A549 (cell line): ENCODE measurements around the gene ACP3. TPM values are rescaled to one million over a fixed set of nuclear protein-coding genes. Genes with fewer than 3 reads are reported as not detected.

ENCODE experiments used
- ATAC-seq, 2 experiments: fragments of 200-7000 bp in 1 of 2; fragments of >200 bp in 1 of 2; cut with Nextera tagmentation in 1 of 2; cut with Tn5 transposase in 1 of 2; 3 replicates each; pipeline versions ENCODE4 v1.8.0 to v1.9.1; 2018 to 2020; ENCODE audit warnings: mild to moderate bottlenecking in 1 of 2, moderate library complexity in 1 of 2
- CTCF ChIA-PET: fragments of 300-600 bp; sonication (Branson Sonifier 250); formaldehyde crosslinking; extraction: SDS; loops from one replicate; lab custom pipeline; 2021; ENCODE audit warnings: antibody characterized with exemption, inconsistent platforms; lab: Yijun Ruan, JAX
- POLR2A ChIA-PET: fragments of 350-600 bp; formaldehyde crosslinking; extraction: SDS; loops from one replicate; lab custom pipeline; 2021; ENCODE audit warnings: antibody characterized with exemption, inconsistent platforms; lab: Yijun Ruan, JAX
- DNase-seq, 2 experiments: peaks; one replicate each; pipeline versions ENCODE4 v3.0.0 to v3.0.0-alpha.2; 2011 to 2016; ENCODE audit warnings: low read depth in 1 of 2, low spot score in 1 of 2
- FAIRE-seq: peaks from 2 replicates; lab custom pipeline; 2011; peaks lifted over from hg19 to GRCh38; lab: Jason Lieb, UNC
- H3K27ac ChIP-seq, 2 experiments: fragments of >200 bp; sonication (Bioruptor Twin); formaldehyde crosslinking; 3 replicates each; pipeline ENCODE4 v1.5.1; 2016 to 2017
- H3K4me1 ChIP-seq: fragments of >200 bp; sonication (Bioruptor Twin); formaldehyde crosslinking; 3 replicates; pipeline ENCODE4 v1.6.1; 2016
- H3K4me2 ChIP-seq: fragments of >200 bp; sonication (Bioruptor Twin); formaldehyde crosslinking; 3 replicates; pipeline ENCODE4 v1.6.1; 2016
- H3K4me3 ChIP-seq: fragments of >200 bp; sonication (Bioruptor Twin); formaldehyde crosslinking; 3 replicates; pipeline ENCODE4 v1.5.1; 2016
- H3K9me3 ChIP-seq: fragments of >200 bp; sonication (Bioruptor Twin); formaldehyde crosslinking; 3 replicates; pipeline ENCODE4 v1.6.1; 2016
- CBX2 ChIP-seq: fragments of 200-600 bp; sonication (generic); IDR thresholded peaks from 2 replicates; pipeline ENCODE4 v1.6.1; 2016; ENCODE audit warnings: low read depth, mild to moderate bottlenecking, borderline replicate concordance
- CEBPB ChIP-seq, 2 experiments: fragments of >200 bp in 1 of 2; sonication (Bioruptor Twin) in 1 of 2; formaldehyde crosslinking in 1 of 2; IDR thresholded peaks; 2 replicates each; pipeline ENCODE4 v1.6.1; 2012 to 2016
- CHD2 ChIP-seq: fragments of 150-350 bp; IDR thresholded peaks from 2 replicates; pipeline ENCODE4 v1.6.1; 2014; ENCODE audit warnings: low read length; ENCODE audit not compliant: partially characterized antibody
- CHD4 ChIP-seq: fragments of 200-600 bp; sonication (generic); IDR thresholded peaks from 2 replicates; pipeline ENCODE4 v1.6.1; 2016; ENCODE audit warnings: antibody characterized with exemption, mild to moderate bottlenecking, borderline replicate concordance
- EHMT2 ChIP-seq: fragments of 200-600 bp; sonication (generic); IDR thresholded peaks from 2 replicates; pipeline ENCODE4 v1.6.1; 2016; ENCODE audit warnings: antibody characterized with exemption, low read depth, mild to moderate bottlenecking, moderate library complexity
- EP300 ChIP-seq, 2 experiments: fragments of >200 bp; sonication (Bioruptor Twin); formaldehyde crosslinking; IDR thresholded peaks; 2 replicates in 1 of 2; 3 replicates in 1 of 2; pipeline ENCODE4 v1.6.1; 2016 to 2017
- ESRRA ChIP-seq: fragments of 150-350 bp; IDR thresholded peaks from 2 replicates; pipeline ENCODE4 v1.6.1; 2014; ENCODE audit warnings: mild to moderate bottlenecking, low read length, borderline replicate concordance
- FOSB ChIP-seq: fragments of 250-450 bp; sonication (Bioruptor Pico); IDR thresholded peaks from 2 replicates; pipeline ENCODE4 v1.5.0; 2020; ENCODE audit warnings: mild to moderate bottlenecking, moderate library complexity
- FOSL2 ChIP-seq, 2 experiments: fragments of 450-650 bp in 1 of 2; fragments of >200 bp in 1 of 2; sonication (Bioruptor Twin) in 1 of 2; formaldehyde crosslinking; IDR thresholded peaks; 2 replicates each; pipeline versions ENCODE4 v1.5.0 to v1.6.1; 2016 to 2020; ENCODE audit warnings: mild to moderate bottlenecking in 1 of 2, moderate library complexity in 1 of 2
- GATA3 ChIP-seq: IDR thresholded peaks from 2 replicates; pipeline ENCODE4 v1.6.1; 2012; ENCODE audit warnings: borderline replicate concordance
- HDAC2 ChIP-seq: fragments of 200-600 bp; sonication (generic); IDR thresholded peaks from 2 replicates; pipeline ENCODE4 v1.6.1; 2016
- HEYL ChIP-seq: fragments of 250-450 bp; sonication (Bioruptor Pico); IDR thresholded peaks from 2 replicates; pipeline ENCODE4 v1.8.0; 2021; ENCODE audit warnings: mild to moderate bottlenecking, moderate library complexity
- JUN ChIP-seq, 2 experiments: fragments of >200 bp; sonication (Bioruptor Twin); formaldehyde crosslinking; IDR thresholded peaks; 2 replicates in 1 of 2; 3 replicates in 1 of 2; pipeline ENCODE4 v1.6.1; 2016 to 2017
- JUNB ChIP-seq: fragments of >200 bp; sonication (Bioruptor Twin); formaldehyde crosslinking; IDR thresholded peaks from 2 replicates; pipeline ENCODE4 v1.6.1; 2016
- KDM5A ChIP-seq: fragments of 200-600 bp; sonication (generic); IDR thresholded peaks from 2 replicates; pipeline ENCODE4 v1.6.1; 2016; ENCODE audit warnings: antibody characterized with exemption, mild to moderate bottlenecking
- MAFK ChIP-seq: fragments of 450-650 bp; IDR thresholded peaks from 2 replicates; pipeline ENCODE4 v1.6.1; 2014; ENCODE audit not compliant: partially characterized antibody
- MAZ ChIP-seq: fragments of 150-350 bp; IDR thresholded peaks from 2 replicates; pipeline ENCODE4 v1.6.1; 2014; ENCODE audit warnings: antibody characterized with exemption, low read depth, low read length, borderline replicate concordance
- NR3C1 ChIP-seq: fragments of >200 bp; sonication (Bioruptor Twin); formaldehyde crosslinking; IDR thresholded peaks from 3 replicates; pipeline ENCODE4 v1.6.1; 2017
- POLR2A ChIP-seq: IDR thresholded peaks from 2 replicates; pipeline ENCODE4 v1.6.1; 2012; ENCODE audit warnings: mild to moderate bottlenecking, low read length
- RNF2 ChIP-seq: fragments of 200-600 bp; sonication (generic); IDR thresholded peaks from 2 replicates; pipeline ENCODE4 v1.6.1; 2016; ENCODE audit warnings: low read depth, mild to moderate bottlenecking, antibody characterized with exemption, moderate library complexity, borderline replicate concordance
- SMC3 ChIP-seq: fragments of >200 bp; sonication (Bioruptor Twin); formaldehyde crosslinking; IDR thresholded peaks from 3 replicates; pipeline ENCODE4 v1.6.1; 2018; ENCODE audit warnings: inconsistent platforms
- TFCP2L1 ChIP-seq: fragments of 250-450 bp; sonication (Bioruptor Pico); IDR thresholded peaks from 2 replicates; pipeline ENCODE4 v1.5.0; 2021; ENCODE audit warnings: mild to moderate bottlenecking
- TP53 ChIP-seq: fragments of 250-450 bp; sonication (Bioruptor Pico); IDR thresholded peaks from 2 replicates; pipeline ENCODE4 v1.5.0; 2021; ENCODE audit warnings: mild to moderate bottlenecking, moderate library complexity
- ZC3H11A ChIP-seq: fragments of 450-650 bp; IDR thresholded peaks from 2 replicates; pipeline ENCODE4 v1.6.1; 2014; ENCODE audit warnings: antibody characterized with exemption, mild to moderate bottlenecking
- WGBS: methylation state at CpG from one replicate; pipeline ENCODE4 v1.1.6; 2017; ENCODE audit errors: missing lambda C conversion rate; 5-methylcytosine and 5-hydroxymethylcytosine counted together
- polyA plus RNA-seq, 4 experiments: library from polyadenylated mRNA; depleted of rRNA in 3 of 4; stranded (reverse); fragments of >200 nt; fragmentation: RNase III in 1 of 4; extraction: RNeasy Plus Mini Kit Qiagen cat#74134 plus additional on column Dnase treatment in 1 of 4; gene quantifications; 2 replicates in 3 of 4; 3 replicates in 1 of 4; pipeline ENCODE4 v1.2.3, GENCODE V29; 2011 to 2017
- TF ChIP-seq, protein P1 (sequence below): fragments of 250-450 bp; sonication (Bioruptor Pico); IDR thresholded peaks from 2 replicates; pipeline ENCODE4 v1.5.0; 2021; ENCODE audit warnings: mild to moderate bottlenecking, moderate library complexity, borderline replicate concordance
- TF ChIP-seq, protein P2 (sequence below): fragments of >200 bp; sonication (Bioruptor Twin); formaldehyde crosslinking; IDR thresholded peaks from 3 replicates; pipeline ENCODE4 v1.5.1; 2016
- TF ChIP-seq, protein P3 (sequence below): IDR thresholded peaks from 2 replicates; pipeline ENCODE4 v1.6.1; 2012
- TF ChIP-seq, protein P4 (sequence below): fragments of >200 bp; sonication (Bioruptor Twin); formaldehyde crosslinking; IDR thresholded peaks from 3 replicates; pipeline ENCODE4 v1.6.1; 2016
- TF ChIP-seq, protein P5 (sequence below): IDR thresholded peaks from 2 replicates; pipeline ENCODE4 v1.6.1; 2012

ACP3 gene
- polyA plus RNA-seq, 2 of the 4 experiments (the other 2 are of a cell fraction) = 0.09 to 0.19 TPM

DNA sequence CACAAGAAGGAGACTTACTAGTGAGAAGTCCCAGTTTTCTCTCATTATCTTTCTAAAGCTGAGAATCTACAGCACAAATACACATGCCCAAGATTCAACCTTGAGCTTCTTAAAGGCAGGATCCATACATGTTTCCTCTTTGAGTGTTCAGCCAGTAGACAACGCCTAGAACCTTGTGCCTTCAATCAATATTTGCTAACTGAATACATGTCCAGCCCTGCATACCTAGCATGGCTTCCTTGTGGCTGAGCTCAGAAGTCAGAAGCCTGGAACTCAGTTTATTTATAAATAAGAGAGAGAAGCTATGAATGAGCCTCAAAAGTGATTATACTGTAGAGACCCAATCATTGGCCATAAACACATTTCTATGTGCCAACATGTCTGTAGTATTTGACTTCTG, 43.5 kb downstream of the ACP3 start:
- CTCF ChIA-PET = interaction anchor here (1.1 kb wide), 1 partner anchor 12 kb away, joined by 5 read pairs; no protein-coding TSS in a partner anchor
- Histone ChIP-seq H3K4me1 (no peaks in the 10 kb centered on the region), H3K4me3 (no peak overlapping the region), H3K27ac (no peak overlapping the region), H3K9me3 (no peaks in the 10 kb centered on the region), H3K4me2 (no peak overlapping the region)
- DNase-seq (no peak), FAIRE-seq (no peak)
- POLR2A ChIA-PET = no interaction called here
- no peak for TF ChIP-seq GATA3
- no peak for TF ChIP-seq TP53
- no peak for TF ChIP-seq HEYL (CRISPR knock-in tag)
- no peak for TF ChIP-seq FOSB (CRISPR knock-in tag)
- TF ChIP-seq CEBPB (IDR thresholded peaks at IDR 0.05) = no peak
- no peak for TF ChIP-seq NR3C1
- TF ChIP-seq JUN (IDR thresholded peaks at IDR 0.05) = no peak
- no peak for TF ChIP-seq SMC3
- no peak for TF ChIP-seq FOSL2 (IDR thresholded peaks at IDR 0.05)
- no peak for TF ChIP-seq FOSL2 (CRISPR knock-in tag; IDR thresholded peaks at IDR 0.05)
- no peak for TF ChIP-seq HDAC2
- TF ChIP-seq, protein P1, sequence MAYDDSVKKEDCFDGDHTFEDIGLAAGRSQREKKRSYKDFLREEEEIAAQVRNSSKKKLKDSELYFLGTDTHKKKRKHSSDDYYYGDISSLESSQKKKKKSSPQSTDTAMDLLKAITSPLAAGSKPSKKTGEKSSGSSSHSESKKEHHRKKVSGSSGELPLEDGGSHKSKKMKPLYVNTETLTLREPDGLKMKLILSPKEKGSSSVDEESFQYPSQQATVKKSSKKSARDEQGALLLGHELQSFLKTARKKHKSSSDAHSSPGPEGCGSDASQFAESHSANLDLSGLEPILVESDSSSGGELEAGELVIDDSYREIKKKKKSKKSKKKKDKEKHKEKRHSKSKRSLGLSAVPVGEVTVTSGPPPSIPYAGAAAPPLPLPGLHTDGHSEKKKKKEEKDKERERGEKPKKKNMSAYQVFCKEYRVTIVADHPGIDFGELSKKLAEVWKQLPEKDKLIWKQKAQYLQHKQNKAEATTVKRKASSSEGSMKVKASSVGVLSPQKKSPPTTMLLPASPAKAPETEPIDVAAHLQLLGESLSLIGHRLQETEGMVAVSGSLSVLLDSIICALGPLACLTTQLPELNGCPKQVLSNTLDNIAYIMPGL (CRISPR knock-in tag) = no peak
- no peak for TF ChIP-seq ESRRA
- TF ChIP-seq CHD4 = no peak
- TF ChIP-seq EHMT2 = no peak
- TF ChIP-seq CHD2 = no peak
- no peak for TF ChIP-seq KDM5A
- TF ChIP-seq, all 56 proteins: peak for 0
- WGBS = 47% methylated on average over 1 of the region's 1 CpG
- no peak for ATAC-seq

DNA sequence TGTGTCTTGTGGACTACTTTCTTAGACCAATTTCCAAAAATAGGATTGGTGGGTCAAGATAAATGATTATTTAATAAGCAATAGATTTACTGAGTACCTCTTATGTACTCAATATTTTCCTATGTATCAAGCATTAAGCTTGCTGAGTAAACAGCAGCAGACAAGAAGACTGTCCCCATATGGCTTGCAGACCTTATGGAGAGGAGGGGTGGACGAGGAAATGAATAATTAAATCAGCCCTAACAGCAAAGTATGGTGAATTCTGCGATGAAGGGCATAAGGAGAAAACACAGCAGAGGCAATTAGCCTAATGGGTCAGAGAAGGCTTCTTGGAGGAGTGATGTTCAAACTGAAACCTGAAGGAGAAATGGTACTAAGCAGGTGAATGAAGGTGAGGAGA, 45.1 kb downstream of the ACP3 start:
- 48% methylated on average over 2 of the region's 2 CpGs for WGBS
- no peak for ATAC-seq
- CTCF ChIA-PET = interaction anchor here (1.3 kb wide), 1 partner anchor 37 kb away, joined by 3 read pairs; no protein-coding TSS in a partner anchor

More for the DNA sequence above, 45.1 kb downstream of the ACP3 start:
- Histone ChIP-seq H3K9me3 (no peaks in the 10 kb centered on the region), H3K4me2 (no peak overlapping the region), H3K4me1 (no peaks in the 10 kb centered on the region), H3K4me3 (no peak overlapping the region), H3K27ac (no peak overlapping the region)
- TF ChIP-seq, protein P2, sequence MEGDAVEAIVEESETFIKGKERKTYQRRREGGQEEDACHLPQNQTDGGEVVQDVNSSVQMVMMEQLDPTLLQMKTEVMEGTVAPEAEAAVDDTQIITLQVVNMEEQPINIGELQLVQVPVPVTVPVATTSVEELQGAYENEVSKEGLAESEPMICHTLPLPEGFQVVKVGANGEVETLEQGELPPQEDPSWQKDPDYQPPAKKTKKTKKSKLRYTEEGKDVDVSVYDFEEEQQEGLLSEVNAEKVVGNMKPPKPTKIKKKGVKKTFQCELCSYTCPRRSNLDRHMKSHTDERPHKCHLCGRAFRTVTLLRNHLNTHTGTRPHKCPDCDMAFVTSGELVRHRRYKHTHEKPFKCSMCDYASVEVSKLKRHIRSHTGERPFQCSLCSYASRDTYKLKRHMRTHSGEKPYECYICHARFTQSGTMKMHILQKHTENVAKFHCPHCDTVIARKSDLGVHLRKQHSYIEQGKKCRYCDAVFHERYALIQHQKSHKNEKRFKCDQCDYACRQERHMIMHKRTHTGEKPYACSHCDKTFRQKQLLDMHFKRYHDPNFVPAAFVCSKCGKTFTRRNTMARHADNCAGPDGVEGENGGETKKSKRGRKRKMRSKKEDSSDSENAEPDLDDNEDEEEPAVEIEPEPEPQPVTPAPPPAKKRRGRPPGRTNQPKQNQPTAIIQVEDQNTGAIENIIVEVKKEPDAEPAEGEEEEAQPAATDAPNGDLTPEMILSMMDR = no peak
- TF ChIP-seq TFCP2L1 (CRISPR knock-in tag) = no peak
- TF ChIP-seq GATA3 = no peak
- TF ChIP-seq JUNB = no peak
- no peak for TF ChIP-seq CBX2
- TF ChIP-seq, protein P3, sequence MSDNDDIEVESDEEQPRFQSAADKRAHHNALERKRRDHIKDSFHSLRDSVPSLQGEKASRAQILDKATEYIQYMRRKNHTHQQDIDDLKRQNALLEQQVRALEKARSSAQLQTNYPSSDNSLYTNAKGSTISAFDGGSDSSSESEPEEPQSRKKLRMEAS = no peak
- TF ChIP-seq RNF2 = no peak
- no peak for TF ChIP-seq EHMT2
- TF ChIP-seq MAFK = no peak
- TF ChIP-seq JUN (IDR thresholded peaks at IDR 0.05) = no peak
- TF ChIP-seq CHD2 = no peak
- no peak for TF ChIP-seq MAZ
- TF ChIP-seq ZC3H11A = no peak
- TF ChIP-seq EP300 (IDR thresholded peaks at IDR 0.05) = no peak
- TF ChIP-seq, protein P4, sequence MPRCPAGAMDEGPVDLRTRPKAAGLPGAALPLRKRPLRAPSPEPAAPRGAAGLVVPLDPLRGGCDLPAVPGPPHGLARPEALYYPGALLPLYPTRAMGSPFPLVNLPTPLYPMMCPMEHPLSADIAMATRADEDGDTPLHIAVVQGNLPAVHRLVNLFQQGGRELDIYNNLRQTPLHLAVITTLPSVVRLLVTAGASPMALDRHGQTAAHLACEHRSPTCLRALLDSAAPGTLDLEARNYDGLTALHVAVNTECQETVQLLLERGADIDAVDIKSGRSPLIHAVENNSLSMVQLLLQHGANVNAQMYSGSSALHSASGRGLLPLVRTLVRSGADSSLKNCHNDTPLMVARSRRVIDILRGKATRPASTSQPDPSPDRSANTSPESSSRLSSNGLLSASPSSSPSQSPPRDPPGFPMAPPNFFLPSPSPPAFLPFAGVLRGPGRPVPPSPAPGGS = no peak
- TF ChIP-seq KDM5A = no peak
- TF ChIP-seq POLR2A = no peak
- TF ChIP-seq, protein P5, sequence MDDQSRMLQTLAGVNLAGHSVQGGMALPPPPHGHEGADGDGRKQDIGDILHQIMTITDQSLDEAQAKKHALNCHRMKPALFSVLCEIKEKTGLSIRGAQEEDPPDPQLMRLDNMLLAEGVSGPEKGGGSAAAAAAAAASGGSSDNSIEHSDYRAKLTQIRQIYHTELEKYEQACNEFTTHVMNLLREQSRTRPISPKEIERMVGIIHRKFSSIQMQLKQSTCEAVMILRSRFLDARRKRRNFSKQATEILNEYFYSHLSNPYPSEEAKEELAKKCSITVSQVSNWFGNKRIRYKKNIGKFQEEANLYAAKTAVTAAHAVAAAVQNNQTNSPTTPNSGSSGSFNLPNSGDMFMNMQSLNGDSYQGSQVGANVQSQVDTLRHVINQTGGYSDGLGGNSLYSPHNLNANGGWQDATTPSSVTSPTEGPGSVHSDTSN = no peak
- POLR2A ChIA-PET = no interaction called here
- DNase-seq (no peak), FAIRE-seq (no peak)
